ENCODE results near the gene NET1.

NET1 gene

GRCh38 chr10:5442065-5442989 lies 30.0 kb downstream of the NET1 start:
- no peak for DNase-seq (ENCODE audit: low read depth, low spot score)

- DNase-seq (ENCODE audit: low read depth, low spot score): no peak
These were observed 30.6 kb downstream of the NET1 start for GRCh38 chr10:5442990-5443370.

GRCh38 chr10:5443429-5443828 lies 31.1 kb downstream of the NET1 start:
- no peak for DNase-seq (ENCODE audit: low read depth, low spot score)

- no peak for DNase-seq (ENCODE audit: low read depth, low spot score)
These were observed 32.6 kb downstream of the NET1 start for GRCh38 chr10:5445006-5445405.

- DNase-seq (ENCODE audit: low read depth, low spot score): peak; percentile 70
These were observed 34.1 kb downstream of the NET1 start for GRCh38 chr10:5446390-5446926.

GRCh38 chr10:5447056-5447455 lies 34.7 kb downstream of the NET1 start:
- no peak for DNase-seq (ENCODE audit: low read depth, low spot score)

DNA sequence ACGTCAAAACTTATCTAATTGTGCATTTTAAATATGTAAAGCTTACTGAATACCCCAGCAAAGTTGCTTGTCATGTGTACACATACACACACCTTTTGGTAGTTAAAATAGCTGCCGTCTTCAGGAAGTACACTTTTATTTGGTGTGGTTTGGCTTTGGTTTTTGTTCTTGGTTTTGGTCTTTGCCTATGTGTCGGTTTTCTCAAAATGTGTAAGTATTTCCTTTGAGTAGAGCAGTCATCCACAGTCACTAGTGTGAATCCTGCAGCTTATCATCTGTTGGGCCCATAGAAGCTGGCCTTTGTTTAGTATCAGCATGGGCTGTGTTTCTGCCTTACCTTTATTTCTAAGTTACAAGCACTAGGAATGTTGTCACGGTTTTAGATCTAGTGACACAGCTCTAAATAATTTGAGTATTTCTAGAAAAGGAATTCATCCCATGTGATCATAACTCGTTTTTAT lies 35.3 kb downstream of the NET1 start:
- no peak for DNase-seq (ENCODE audit: low read depth, low spot score)

DNA sequence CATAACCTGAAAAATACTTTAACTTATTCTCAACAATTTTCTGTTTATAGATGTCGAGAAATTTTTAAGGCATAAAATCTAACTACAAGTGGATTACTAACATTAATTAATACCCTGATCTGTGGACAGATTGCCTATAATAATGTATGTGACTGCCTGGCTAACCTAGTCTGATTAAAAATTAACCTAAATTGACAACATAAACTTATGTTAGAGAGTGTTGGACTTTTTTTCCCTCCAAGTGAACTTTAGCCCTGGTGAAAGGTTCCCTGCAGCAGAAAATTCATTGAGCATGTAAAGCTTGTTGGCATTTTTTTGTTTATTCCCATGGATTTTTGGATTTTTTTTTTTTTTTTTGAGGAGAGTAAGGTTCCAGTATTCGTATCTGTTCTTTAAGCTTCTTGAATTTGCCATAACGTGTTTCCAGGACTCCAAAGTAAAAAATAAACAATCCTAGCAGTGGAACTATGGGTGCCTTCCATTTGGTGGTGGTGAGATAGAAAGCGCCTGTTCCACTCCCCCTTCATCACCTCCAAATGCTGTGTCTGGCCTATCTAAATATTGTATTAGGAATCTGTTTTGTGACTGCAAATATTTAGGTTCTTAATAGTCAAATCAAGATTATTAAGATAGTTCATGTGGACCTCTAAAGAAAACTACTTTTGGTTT lies 36.1 kb downstream of the NET1 start:
- DNase-seq (ENCODE audit: low read depth, low spot score): no peak

GRCh38 chr10:5449227-5449626 lies 36.9 kb downstream of the NET1 start:
- DNase-seq (ENCODE audit: low read depth, low spot score): no peak

- no peak for DNase-seq (ENCODE audit: low read depth, low spot score)
These were observed 37.5 kb downstream of the NET1 start for GRCh38 chr10:5449823-5450222.

GRCh38 chr10:5450605-5451384 lies 38.4 kb downstream of the NET1 start:
- DNase-seq (ENCODE audit: low read depth, low spot score): no peak

GRCh38 chr10:5453749-5454489 lies 41.6 kb downstream of the NET1 start:
- no peak for DNase-seq (ENCODE audit: low read depth, low spot score)

DNA sequence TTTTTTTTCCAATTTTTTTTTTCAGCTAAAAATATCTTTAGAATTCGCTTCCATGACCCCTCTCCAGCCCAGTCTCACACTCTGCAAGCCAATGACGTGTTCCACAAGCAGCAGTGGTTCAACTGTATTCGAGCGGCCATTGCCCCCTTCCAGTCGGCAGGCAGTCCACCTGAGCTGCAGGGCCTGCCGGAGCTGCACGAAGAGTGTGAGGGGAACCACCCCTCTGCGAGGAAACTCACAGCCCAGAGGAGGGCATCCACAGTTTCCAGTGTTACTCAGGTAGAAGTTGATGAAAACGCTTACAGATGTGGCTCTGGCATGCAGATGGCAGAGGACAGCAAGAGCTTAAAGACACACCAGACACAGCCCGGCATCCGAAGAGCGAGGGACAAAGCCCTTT lies 44.2 kb downstream of the NET1 start:
- no peak for DNase-seq (ENCODE audit: low read depth, low spot score)

- no peak for DNase-seq (ENCODE audit: low read depth, low spot score)
These were observed 45.4 kb downstream of the NET1 start for GRCh38 chr10:5457741-5458140.

DNA sequence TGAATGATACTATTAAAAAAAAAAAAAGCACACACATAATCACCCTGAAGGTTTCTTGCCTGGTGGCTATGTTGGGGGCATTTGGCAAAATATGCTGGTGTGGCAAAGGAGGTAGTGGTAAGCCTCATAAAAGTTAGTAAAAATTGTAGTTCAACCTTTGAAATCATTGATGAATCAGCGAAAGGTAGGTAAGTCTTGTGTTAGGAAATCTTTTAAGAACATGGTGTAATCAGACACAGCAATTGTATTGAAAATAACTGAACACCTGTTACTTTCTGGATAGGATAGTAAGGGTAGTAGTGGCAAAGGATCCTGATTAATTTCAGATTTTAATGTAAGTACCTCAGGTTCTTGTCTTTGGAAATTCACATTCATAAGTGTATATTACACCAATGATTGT lies 46.1 kb downstream of the NET1 start:
- DNase-seq (ENCODE audit: low read depth, low spot score): no peak

- no peak for DNase-seq (ENCODE audit: low read depth, low spot score)
These were observed 46.8 kb downstream of the NET1 start for GRCh38 chr10:5458949-5459747.

- no peak for DNase-seq (ENCODE audit: low read depth, low spot score)
These were observed 48.3 kb downstream of the NET1 start for GRCh38 chr10:5460468-5461202.

GRCh38 chr10:5461203-5461588 lies 48.8 kb downstream of the NET1 start:
- DNase-seq (ENCODE audit: low read depth, low spot score): no peak

All from activated naive CD8-positive, alpha-beta T cell treated with anti-CD3 and anti-CD28 coated beads, Interleukin-2, amount 50 U/mL, for 16 hours (primary cell).